IMR-90 (cell line): ENCODE results near the gene GABBR2. TPM values are rescaled to one million over a fixed set of nuclear protein-coding genes. Genes with fewer than 3 reads are reported as not detected.
A peak's percentile ranks its signal among the peaks of the same experiment; 100 is the strongest.
"Not testable (repeated sequence)": the region's sequence is repeated elsewhere in the genome, so short reads cannot be mapped to it uniquely, and the experiment has no call there.

Experiments
- ATAC-seq: fragments of 200-7000 bp; cut with Tn5 transposase; 2 replicates; pipeline ENCODE4 v1.9.1; 2020; ENCODE audit warnings: low read depth, mild to moderate bottlenecking, moderate library complexity
- BruUV-seq: library from RNA; stranded (reverse); fragments of 400-500 nt; replicated peaks from 2 replicates; lab custom pipeline; 2021; lab: Mats Ljungman, UMichigan
- CTCF ChIA-PET: fragments of 300-600 bp; formaldehyde crosslinking; extraction: SDS; loops from one replicate; lab custom pipeline; 2021; ENCODE audit warnings: antibody characterized with exemption; lab: Yijun Ruan, JAX
- POLR2A ChIA-PET: fragments of 300-600 bp; sonication (Branson Sonifier 250); formaldehyde crosslinking; loops from one replicate; lab custom pipeline; 2022; ENCODE audit warnings: antibody characterized with exemption; ENCODE audit not compliant: unreplicated experiment; lab: Charles Lee
- DNase-seq: peaks from one replicate; pipeline ENCODE4 v3.0.0; 2013
- H2AFZ ChIP-seq: replicated peaks from 2 replicates; pipeline ENCODE3; 2013; ENCODE audit warnings: low read length, mild to moderate bottlenecking; ENCODE audit not compliant: poor library complexity
- H2AK5ac ChIP-seq: 2 replicates; pipeline ENCODE4 v1.6.1; 2013; ENCODE audit warnings: low read depth, low read length, inconsistent platforms
- H2AK9ac ChIP-seq: replicated peaks from 2 replicates; pipeline ENCODE3; 2013; ENCODE audit warnings: mild to moderate bottlenecking, low read depth, low read length, moderate library complexity; ENCODE audit not compliant: poor library complexity
- H2BK120ac ChIP-seq: 2 replicates; pipeline ENCODE4 v1.6.1; 2013; ENCODE audit warnings: low read depth, low read length, inconsistent platforms
- H2BK15ac ChIP-seq: 3 replicates; pipeline ENCODE4 v1.6.1; 2013; ENCODE audit warnings: low read depth, low read length, inconsistent platforms
- H2BK20ac ChIP-seq: 2 replicates; pipeline ENCODE4 v1.6.1; 2013; ENCODE audit warnings: low read depth, mild to moderate bottlenecking, inconsistent platforms, low read length, moderate library complexity
- H2BK5ac ChIP-seq: 2 replicates; pipeline ENCODE4 v1.6.1; 2013; ENCODE audit warnings: mild to moderate bottlenecking, low read depth, low read length, inconsistent platforms; ENCODE audit not compliant: poor library complexity, severe bottlenecking
- H3K14ac ChIP-seq: replicated peaks from 2 replicates; pipeline ENCODE4 v1.6.1; 2013; ENCODE audit warnings: low read depth, low read length, inconsistent platforms
- H3K18ac ChIP-seq: 2 replicates; pipeline ENCODE4 v1.6.1; 2013; ENCODE audit warnings: low read depth, low read length, control low read depth
- H3K23ac ChIP-seq: 2 replicates; pipeline ENCODE4 v1.6.1; 2013; ENCODE audit warnings: low read depth, low read length, inconsistent platforms
- H3K27ac ChIP-seq: 2 replicates; pipeline ENCODE4 v1.5.1; 2013; ENCODE audit warnings: mild to moderate bottlenecking, control low read depth, low read length; ENCODE audit not compliant: insufficient read depth
- H3K27me3 ChIP-seq: 2 replicates; pipeline ENCODE4 v1.6.1; 2013; ENCODE audit warnings: low read length; ENCODE audit not compliant: control insufficient read depth, insufficient read depth
- H3K36me3 ChIP-seq: 2 replicates; pipeline ENCODE4 v1.6.1; 2013; ENCODE audit warnings: low read length, mixed read lengths; ENCODE audit not compliant: control insufficient read depth, insufficient read depth
- H3K4ac ChIP-seq: 2 replicates; pipeline ENCODE4 v1.6.1; 2013; ENCODE audit warnings: low read depth, low read length, inconsistent platforms
- H3K4me1 ChIP-seq: 2 replicates; pipeline ENCODE4 v1.6.1; 2013; ENCODE audit warnings: low read length, mixed read lengths; ENCODE audit not compliant: control insufficient read depth, insufficient read depth
- H3K4me2 ChIP-seq: 2 replicates; pipeline ENCODE4 v1.6.1; 2013; ENCODE audit warnings: low read depth, mild to moderate bottlenecking, control low read depth, low read length, moderate library complexity
- H3K4me3 ChIP-seq: 2 replicates; pipeline ENCODE4 v1.5.1; 2013; ENCODE audit warnings: low read depth, mild to moderate bottlenecking, control low read depth, low read length, moderate library complexity; ENCODE audit not compliant: insufficient read depth
- H3K56ac ChIP-seq: 2 replicates; pipeline ENCODE4 v1.6.1; 2013; ENCODE audit warnings: low read length, inconsistent platforms; ENCODE audit not compliant: insufficient read depth; ENCODE audit errors: extremely low read depth
- H3K79me1 ChIP-seq, 2 experiments: 2 replicates each; pipeline ENCODE4 v1.6.1; 2013; ENCODE audit warnings: low read length in 2 of 2, inconsistent platforms in 1 of 2, low read depth in 1 of 2
- H3K9ac ChIP-seq: 2 replicates; pipeline ENCODE4 v1.6.1; 2013; ENCODE audit warnings: low read depth, low read length, control low read depth
- H3K9me1 ChIP-seq: 2 replicates; pipeline ENCODE4 v1.6.1; 2013; ENCODE audit warnings: low read length, inconsistent platforms; ENCODE audit not compliant: insufficient read depth
- H3K9me3 ChIP-seq: 2 replicates; pipeline ENCODE4 v1.6.1; 2013; ENCODE audit warnings: low read length; ENCODE audit not compliant: control insufficient read depth, insufficient read depth
- H4K20me1 ChIP-seq: 2 replicates; pipeline ENCODE4 v1.6.1; 2013; ENCODE audit warnings: low read length, inconsistent platforms; ENCODE audit not compliant: insufficient read depth
- H4K5ac ChIP-seq: 2 replicates; pipeline ENCODE4 v1.6.1; 2013; ENCODE audit warnings: mild to moderate bottlenecking, low read depth, low read length, control low read depth
- H4K8ac ChIP-seq, 2 experiments: 2 replicates each; pipeline ENCODE4 v1.6.1; 2013; ENCODE audit warnings: low read depth in 2 of 2, low read length in 2 of 2, control low read depth in 1 of 2, inconsistent platforms in 1 of 2
- H4K91ac ChIP-seq: 2 replicates; pipeline ENCODE4 v1.6.1; 2013; ENCODE audit warnings: low read depth, low read length, inconsistent platforms; ENCODE audit not compliant: insufficient read depth
- CEBPB ChIP-seq: IDR thresholded peaks from 2 replicates; pipeline ENCODE4 v1.6.1; 2012; ENCODE audit warnings: low read depth, low read length, improper control_type of control experiment
- MAZ ChIP-seq: IDR thresholded peaks from 2 replicates; pipeline ENCODE4 v1.6.1; 2012; ENCODE audit warnings: low read depth, mild to moderate bottlenecking, low read length, improper control_type of control experiment, moderate library complexity, borderline replicate concordance
- MXI1 ChIP-seq: IDR thresholded peaks from 2 replicates; pipeline ENCODE4 v1.6.1; 2012; ENCODE audit warnings: low read depth, mild to moderate bottlenecking, low read length, moderate library complexity, borderline replicate concordance
- POLR2A ChIP-seq: IDR thresholded peaks from 2 replicates; pipeline ENCODE4 v1.6.1; 2012; ENCODE audit warnings: mild to moderate bottlenecking, low read depth, low read length
- RCOR1 ChIP-seq: IDR thresholded peaks from 2 replicates; pipeline ENCODE4 v1.6.1; 2012; ENCODE audit warnings: mild to moderate bottlenecking, low read length, improper control_type of control experiment; ENCODE audit not compliant: insufficient replicate concordance
- RFX5 ChIP-seq: IDR thresholded peaks from 2 replicates; pipeline ENCODE4 v1.8.0; 2012; ENCODE audit warnings: low read depth, mild to moderate bottlenecking, low read length, moderate library complexity
- USF2 ChIP-seq: fragments of 150-350 bp; IDR thresholded peaks from 2 replicates; pipeline ENCODE4 v1.6.1; 2017; ENCODE audit warnings: mild to moderate bottlenecking, antibody characterized with exemption, low read length, low read depth
- WGBS, 2 experiments: methylation state at CpG; one replicate each; pipeline versions ENCODE4 v1.1.5 to v1.1.7; 2013; ENCODE audit warnings: missing lambda C conversion rate in 2 of 2; ENCODE audit not compliant: insufficient read length in 1 of 2; ENCODE audit errors: extremely low coverage in 2 of 2; 5-methylcytosine and 5-hydroxymethylcytosine counted together
- dilution Hi-C: fragments of 300-500 bp; cut with HindIII; formaldehyde crosslinking; loops from one replicate; pipeline ENCODE4 v1.14.3; 2018; ENCODE audit warnings: low sequenced_read_pairs; ENCODE audit not compliant: unreplicated experiment
- in situ Hi-C: fragments of 300-500 bp; cut with MboI; formaldehyde crosslinking; loops from 3 replicates; pipeline ENCODE4 v1.14.3; 2019; ENCODE audit warnings: low sequenced_read_pairs, inconsistent platforms, mixed read lengths
- intact Hi-C: fragments of 100-400 bp; cut with micrococcal nuclease; formaldehyde crosslinking; loops from 2 replicates; pipeline ENCODE4 v1.10.0; 2022
- polyA plus RNA-seq, 3 experiments: library from polyadenylated mRNA; depleted of rRNA; stranded (reverse); fragments of >200 nt; gene quantifications; 2 replicates each; pipeline ENCODE4 v1.2.3, GENCODE V29; 2012; ENCODE audit warnings: low replicate concordance in 1 of 3
- total RNA-seq: library from RNA; depleted of rRNA; stranded (reverse); fragments of >200 nt; gene quantifications from 2 replicates; pipeline ENCODE4 v1.2.3, GENCODE V29; 2012

GABBR2 gene
- total and polyA plus RNA-seq, 2 of the 4 experiments (the other 2 are of a cell fraction) = 14.2 to 20.3 TPM

GRCh38 chr9:98465799-98466198, 242.9 kb downstream of the GABBR2 start:
- ATAC-seq (no peak), DNase-seq (no peak)
- no TSS peak for BruUV-seq
- no peak overlapping the region for H2AK5ac ChIP-seq
- CTCF ChIA-PET = no interaction called here
- no peak overlapping the region for H2BK15ac ChIP-seq
- no peak overlapping the region for H2BK5ac ChIP-seq
- 0 out of 4 replicates have a peak, but pooled peaks cover 0 to 3% of the 10 kb centered on the region in 2 experiments for H3K79me1 ChIP-seq
- H3K36me3 ChIP-seq = peaks cover 10% of the 10 kb centered on the region
- H3K9me3 ChIP-seq = peaks cover 6% of the 10 kb centered on the region
- no peak overlapping the region for H4K91ac ChIP-seq
- H3K4ac ChIP-seq = no peak overlapping the region
- H3K27ac ChIP-seq = no peak overlapping the region
- no peak overlapping the region for H3K23ac ChIP-seq
- H3K4me3 ChIP-seq = no peak overlapping the region
- H3K4me1 ChIP-seq = no peaks in the 10 kb centered on the region; the same call in 1 of the 2 replicates
- no peaks in the 10 kb centered on the region for H3K9me1 ChIP-seq
- H2BK120ac ChIP-seq = 0 out of 2 replicates have a peak overlapping the region, but pooled peaks have one; percentile 13
- 0 out of 2 replicates have a peak overlapping the region, but pooled peaks have one; percentile 2 for H3K14ac ChIP-seq
- whole genome bisulfite sequencing, 2 experiments = no CpG with 5 or more reads among the region's 5 CpGs
- no peak overlapping the region for H2BK20ac ChIP-seq
- no peaks in the 10 kb centered on the region for H4K20me1 ChIP-seq
- in situ Hi-C loops = no loop called here
- POLR2A ChIA-PET = no interaction called here
- H4K8ac ChIP-seq = no peak overlapping the region
- dilution Hi-C loops = no loop called here
- intact Hi-C loops = no loop called here
- no peak overlapping the region for H4K5ac ChIP-seq
- H3K9ac ChIP-seq = no peak overlapping the region
- TF ChIP-seq POLR2A = no peak
- TF ChIP-seq MXI1 = no peak
- TF ChIP-seq CEBPB = no peak
- no peak for TF ChIP-seq RCOR1
- no peak for TF ChIP-seq MAZ
- TF ChIP-seq USF2 = no peak
- TF ChIP-seq RFX5 = no peak
- no peak overlapping the region for H2AK9ac ChIP-seq
- no peak overlapping the region for H3K4me2 ChIP-seq
- H2AFZ ChIP-seq = no peak overlapping the region
- H3K27me3 ChIP-seq = no peaks in the 10 kb centered on the region
- no peak overlapping the region for H3K56ac ChIP-seq
- no peak overlapping the region; the same call in 1 of the 2 replicates for H3K18ac ChIP-seq

GRCh38 chr9:98464156-98464690, 244.5 kb downstream of the GABBR2 start:
- H3K18ac ChIP-seq, H3K27me3 ChIP-seq, H3K56ac ChIP-seq, H3K9ac ChIP-seq, H2BK120ac ChIP-seq, H3K4me3 ChIP-seq, H3K79me1 ChIP-seq, H4K20me1 ChIP-seq, H3K4me1 ChIP-seq, H3K4ac ChIP-seq, BruUV-seq, H2AK5ac ChIP-seq, H2AFZ ChIP-seq, H3K9me3 ChIP-seq, H3K23ac ChIP-seq, H3K9me1 ChIP-seq, H3K4me2 ChIP-seq, DNase-seq, dilution Hi-C loops, H2BK20ac ChIP-seq, ATAC-seq, in situ Hi-C loops, H3K14ac ChIP-seq, H2BK5ac ChIP-seq, H3K27ac ChIP-seq, H4K8ac ChIP-seq, POLR2A ChIA-PET, H2BK15ac ChIP-seq, CTCF ChIA-PET, H3K36me3 ChIP-seq, H2AK9ac ChIP-seq, H4K5ac ChIP-seq, H4K91ac ChIP-seq, intact Hi-C loops: not testable (repeated sequence)
- WGBS, 2 experiments = no CpG with 5 or more reads among the region's 30 CpGs
